GM19328 (cell line): ENCODE results near the gene BOK.
"Not testable (repeated sequence)": the region's sequence is repeated elsewhere in the genome, so short reads cannot be mapped to it uniquely, and the experiment has no call there.

Experiments
- ATAC-seq: cut with Tn5 transposase; IDR thresholded peaks from one replicate; pipeline ENCODE4 v1.9.1; 2021; ENCODE audit warnings: mild to moderate bottlenecking, moderate library complexity; ENCODE audit not compliant: unreplicated experiment

Gene BOK

DNA sequence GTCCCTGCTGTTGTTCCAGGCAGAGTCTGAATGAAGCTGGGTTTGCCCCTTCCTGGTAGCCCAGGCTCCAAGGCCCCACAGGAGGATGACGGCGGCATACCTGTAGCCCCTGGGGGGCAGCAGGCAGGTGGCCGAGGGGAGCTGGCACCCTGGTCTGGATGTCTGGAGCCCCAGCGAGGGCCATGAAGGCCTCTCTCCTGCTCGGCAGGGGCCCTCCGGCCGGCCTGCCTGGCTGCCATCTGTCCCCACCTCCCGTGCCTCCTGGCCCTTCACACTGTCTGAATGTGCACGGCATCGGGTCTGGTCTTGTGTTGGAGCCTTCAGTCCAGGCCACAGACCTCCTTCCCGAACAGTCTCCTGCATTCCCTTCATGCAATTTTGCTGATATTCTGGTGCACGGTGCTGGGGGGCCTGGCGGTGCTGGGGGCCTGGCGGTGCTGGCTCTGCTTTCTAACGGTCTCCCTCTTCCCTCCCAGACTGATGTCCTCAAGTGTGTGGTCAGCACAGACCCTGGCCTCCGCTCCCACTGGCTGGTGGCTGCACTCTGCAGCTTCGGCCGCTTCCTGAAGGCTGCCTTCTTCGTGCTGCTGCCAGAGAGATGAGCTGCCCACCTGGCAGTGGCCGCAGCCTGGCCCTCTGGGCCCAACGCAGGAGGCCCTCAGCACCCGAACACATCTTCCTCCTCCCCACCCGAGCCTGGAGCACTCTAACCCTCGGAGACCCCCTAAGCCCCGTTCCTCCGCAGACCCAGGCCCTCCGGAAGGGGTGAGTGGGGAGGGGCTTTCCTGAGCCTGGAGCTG lies 13.5 kb downstream of the BOK start:
- ATAC-seq: no peak

DNA sequence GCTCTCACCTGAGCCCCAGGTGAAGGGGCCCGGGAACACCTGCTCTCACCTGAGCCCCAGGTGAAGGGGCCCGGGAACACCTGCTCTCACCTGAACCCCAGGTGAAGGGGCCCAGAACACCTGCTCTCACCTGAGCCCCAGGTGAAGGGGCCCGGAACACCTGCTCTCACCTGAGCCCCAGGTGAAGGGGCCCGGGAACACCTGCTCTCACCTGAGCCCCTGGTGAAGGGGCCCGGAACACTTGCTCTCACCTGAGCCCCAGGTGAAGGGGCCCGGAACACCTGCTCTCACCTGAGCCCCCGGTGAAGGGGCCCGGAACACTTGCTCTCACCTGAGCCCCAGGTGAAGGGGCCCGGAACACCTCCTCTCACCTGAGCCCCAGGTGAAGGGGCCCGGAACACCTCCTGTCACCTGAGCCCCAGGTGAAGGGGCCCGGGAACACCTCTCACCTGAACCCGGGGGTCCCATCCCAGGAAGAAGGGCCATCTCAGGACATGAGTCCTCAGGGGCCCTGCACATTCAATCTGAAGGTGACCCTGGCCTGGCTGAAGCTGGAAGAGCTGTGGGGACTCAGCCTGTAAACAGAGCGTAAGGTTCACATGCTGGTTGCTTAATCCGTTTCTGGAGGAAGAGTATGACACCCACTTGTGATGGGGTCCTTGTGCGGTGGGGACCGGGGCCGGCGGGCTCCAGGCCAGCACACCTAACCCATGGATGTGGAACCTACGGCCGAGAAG lies 14.5 kb downstream of the BOK start:
- not testable (repeated sequence) for ATAC-seq

DNA sequence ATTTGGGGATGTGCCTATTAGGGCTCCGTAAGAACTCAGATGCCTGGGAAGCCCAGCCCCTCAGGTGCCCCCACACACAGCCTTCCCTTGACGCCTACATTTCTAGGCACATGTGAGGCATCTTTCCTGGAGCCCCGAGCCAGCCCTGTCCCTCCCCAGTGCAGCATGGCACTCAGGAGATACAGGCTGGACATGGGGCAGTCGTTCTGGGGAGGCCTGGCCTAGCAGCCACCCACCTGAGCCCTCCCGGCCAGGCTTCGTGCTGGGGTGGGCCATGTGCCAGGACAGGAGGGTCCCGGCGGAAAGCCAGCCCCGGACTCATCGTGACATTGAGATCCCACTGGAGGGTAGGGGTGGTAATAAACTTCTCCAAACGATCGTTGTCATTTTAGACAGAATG lies 15.2 kb downstream of the BOK start:
- no peak for ATAC-seq

DNA sequence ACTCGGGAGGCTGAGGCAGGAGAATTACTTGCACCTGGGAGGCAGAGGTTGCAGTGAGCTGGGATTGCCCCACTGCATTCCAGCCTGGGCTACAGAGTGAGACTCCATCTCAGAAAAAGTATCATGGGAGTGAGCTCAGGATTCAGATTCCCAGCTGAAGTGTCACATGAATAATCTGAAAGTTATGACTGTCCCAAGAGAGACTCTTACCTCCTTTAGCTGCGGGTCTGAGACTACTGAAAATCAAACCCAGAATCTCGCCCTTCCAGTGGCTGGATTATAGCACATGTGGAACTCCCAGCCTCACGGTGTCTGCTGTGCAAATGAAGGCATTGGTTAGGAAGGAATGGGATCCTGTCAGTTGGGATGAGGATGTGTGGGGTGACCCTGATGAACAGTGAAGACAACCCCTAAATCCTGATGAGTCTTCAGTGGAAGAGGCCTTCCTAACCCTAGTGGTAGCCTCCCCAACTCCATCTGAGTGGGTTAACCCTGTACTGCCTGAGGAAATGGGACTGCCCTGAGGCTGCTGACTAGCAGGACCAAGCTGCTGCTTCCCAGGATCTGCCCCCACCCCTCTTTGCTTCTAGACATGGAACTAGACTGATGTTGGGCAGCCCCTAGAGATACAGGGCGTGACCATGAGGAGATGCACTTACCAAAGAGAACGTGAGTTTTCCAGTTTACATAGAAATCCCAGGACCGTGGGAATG lies 16.5 kb downstream of the BOK start:
- no peak for ATAC-seq

DNA sequence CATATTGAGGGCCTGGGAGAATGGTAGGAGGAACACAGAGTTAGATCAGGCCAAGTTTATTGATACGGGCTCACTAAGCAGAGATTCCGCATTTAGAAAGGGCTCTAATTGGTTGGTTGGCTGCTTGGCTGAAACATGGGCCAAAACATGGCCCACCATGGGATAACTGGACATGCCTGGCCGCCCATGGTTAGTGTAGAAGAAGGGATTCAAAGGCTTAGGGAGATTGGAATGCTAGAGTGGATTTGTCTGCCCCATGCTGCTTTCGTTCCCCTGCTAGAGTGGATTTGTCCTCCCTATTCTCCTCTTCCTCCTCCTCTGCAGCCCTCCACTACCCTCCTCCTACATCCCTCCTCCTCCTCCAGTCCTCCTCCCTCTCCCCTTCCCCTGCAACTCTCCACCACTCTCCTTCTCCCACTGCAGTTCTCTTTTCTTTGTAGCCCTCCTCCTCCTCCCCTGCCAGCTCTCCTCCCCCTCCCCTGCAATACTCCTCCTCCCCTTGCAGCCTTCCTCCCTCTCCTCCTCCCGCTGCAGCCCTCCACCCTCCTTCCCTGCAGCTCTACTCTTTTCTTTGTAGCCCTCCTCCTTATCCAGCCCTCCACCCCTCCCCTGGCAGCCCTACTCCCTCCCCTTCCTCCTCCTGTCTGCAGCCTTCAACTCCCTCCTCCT lies 17.2 kb downstream of the BOK start:
- ATAC-seq: no peak

DNA sequence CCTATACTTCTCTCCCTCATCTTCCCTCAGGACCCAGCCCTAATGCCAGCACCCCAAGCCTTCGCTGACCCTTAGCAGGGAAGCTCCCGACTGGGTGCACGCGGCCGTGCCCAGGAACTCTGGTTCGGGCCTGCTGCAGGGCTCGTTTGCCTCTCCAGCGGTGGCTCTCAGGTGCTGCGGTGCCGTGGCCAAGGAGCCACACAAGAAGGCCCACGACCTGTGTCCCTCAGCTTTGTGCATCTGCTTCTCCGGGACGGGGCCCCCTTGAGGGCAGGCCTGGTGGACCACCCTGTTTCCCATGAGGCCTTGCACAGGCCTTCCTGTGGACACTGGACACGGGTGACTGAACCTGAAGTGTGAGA lies 17.7 kb downstream of the BOK start:
- no peak for ATAC-seq

DNA sequence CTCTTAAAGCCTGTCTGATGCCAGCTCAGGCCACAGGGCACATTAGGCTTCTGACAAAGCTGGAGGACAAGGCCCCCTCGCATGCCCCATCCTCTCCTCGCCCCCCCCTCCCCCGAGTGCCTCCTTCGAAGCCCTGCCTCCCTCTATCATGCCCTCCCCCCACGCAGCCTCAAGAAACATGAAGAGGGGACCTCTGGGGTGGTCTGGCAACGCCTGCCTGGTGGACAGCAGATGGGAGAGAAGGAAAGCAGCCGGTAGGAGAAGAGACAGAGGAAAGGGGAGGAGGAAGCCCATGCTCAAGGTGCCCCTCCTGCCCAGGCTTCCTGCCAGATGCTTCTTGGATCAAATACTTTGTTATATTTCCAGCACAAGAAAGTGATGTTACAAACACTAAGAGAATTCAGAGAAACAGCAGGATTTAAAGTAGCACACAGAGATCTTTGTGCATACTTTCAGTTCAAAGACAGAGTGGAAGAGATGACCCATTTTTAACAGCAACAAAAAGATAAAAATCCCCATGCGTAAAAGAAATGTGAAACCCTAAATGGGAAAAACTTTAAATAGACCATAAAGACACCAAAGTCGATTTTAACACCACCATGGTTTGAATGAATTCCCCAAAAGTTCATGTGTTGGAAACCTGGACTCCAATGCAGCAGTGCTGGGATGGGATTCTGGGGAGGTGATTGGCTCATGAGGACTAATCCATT lies 19.0 kb downstream of the BOK start:
- no peak for ATAC-seq

DNA sequence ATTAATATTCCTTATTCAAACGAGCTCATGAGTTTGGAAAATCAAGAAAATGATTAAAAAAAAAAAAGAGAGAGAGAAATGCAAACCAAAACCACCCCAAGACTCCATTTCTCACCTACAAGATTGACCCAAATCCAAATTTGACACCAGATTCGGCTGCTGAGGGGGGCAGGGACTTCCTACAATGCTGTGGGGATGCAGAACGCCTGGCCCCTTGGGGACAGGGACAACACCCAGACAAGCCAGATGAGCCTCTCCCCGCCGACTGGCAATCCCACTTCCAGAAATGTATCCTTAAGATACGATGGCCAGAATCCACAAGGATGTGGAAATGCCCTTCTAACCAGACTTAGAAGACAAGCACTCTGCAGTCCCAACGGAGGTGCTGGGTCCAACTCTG lies 20.7 kb downstream of the BOK start:
- ATAC-seq: no peak

DNA sequence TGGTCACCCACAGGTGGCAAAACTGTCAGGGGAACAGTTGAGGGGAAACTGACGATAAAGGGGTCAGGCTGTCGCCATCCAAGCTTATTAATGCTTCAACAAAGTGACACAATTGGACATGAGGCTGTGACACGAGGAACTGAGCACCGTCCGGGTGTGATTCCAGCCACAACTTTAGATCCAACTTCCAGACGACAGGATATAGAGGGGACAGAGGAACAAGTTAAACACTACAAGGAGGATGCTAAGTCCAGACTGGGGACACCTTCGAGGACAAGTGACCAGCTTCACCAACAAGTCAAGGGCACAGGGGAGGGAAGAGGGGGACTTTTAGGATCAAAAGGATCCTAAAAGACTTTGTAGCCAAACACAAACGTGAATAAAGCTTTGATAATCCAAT lies 23.8 kb downstream of the BOK start:
- ATAC-seq: no peak

DNA sequence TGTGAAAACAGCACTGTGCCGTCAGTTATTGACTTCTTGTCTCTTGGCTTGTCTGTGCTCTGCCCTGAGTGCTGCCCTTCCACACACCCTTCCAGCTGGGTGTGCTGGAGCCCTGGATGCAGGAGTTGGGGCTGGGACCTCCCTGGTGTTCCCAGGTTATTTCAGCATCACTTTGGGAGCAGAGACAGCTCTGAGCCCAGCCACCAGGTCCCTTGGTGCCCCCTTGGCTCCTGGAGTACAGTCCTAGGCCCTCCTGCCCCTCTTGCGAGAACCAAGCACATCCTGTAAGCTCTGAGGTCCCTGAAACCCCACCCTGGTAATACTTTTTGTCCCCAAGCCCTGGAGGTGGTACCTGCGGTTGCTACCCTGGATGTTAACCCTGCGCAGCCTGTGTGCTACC lies 24.3 kb downstream of the BOK start:
- ATAC-seq: no peak

DNA sequence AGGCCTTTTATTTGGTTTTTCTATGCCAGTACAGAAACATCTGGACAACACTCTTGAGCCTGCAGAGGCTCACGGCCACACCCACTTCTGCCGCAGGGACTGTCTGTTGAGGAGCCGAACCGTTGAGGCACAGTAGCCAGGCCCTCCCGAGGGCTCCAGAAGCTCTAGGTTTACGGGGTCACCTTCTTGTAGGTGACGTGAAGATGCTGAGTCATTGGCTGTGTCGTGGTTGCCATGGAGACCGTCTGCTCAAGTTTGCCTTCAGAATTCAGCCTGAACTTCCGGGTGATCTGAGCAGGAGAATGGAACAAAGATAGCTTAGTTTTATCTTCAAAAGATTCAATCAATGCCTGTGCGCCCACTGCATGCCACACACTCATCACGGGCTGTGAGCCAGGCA lies 25.9 kb downstream of the BOK start:
- no peak for ATAC-seq

DNA sequence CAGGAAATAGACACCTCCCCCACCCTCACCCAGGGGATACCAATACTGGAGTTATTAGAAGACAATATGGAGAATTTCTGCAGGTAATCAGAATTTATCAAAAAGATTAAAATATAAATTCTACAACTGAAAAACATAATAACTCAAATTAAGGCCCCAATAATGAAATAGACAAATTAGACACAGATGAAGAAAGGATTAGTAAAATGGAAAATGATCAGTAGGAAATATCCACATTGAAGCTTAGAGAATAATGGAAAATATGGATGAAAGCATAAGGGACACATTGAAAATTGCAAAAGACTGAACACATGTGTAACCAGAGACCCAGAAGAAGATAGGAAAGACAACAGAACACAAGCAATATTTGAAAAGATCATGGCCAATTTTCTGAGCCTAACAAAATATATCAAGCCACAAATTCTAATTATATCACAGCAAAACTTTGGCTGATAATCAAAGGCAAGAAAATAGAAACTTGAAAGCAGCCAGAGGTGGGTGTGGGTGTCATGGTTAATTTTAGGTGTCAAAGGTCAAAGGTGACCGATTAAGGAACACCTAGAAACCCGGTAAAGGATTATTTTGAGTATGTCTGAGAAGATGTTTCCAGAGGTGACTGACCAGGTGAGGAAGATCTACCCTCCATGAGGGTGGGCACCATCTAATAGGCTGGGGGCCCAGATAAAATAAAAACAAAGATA lies 28.2 kb downstream of the BOK start:
- ATAC-seq: no peak

DNA sequence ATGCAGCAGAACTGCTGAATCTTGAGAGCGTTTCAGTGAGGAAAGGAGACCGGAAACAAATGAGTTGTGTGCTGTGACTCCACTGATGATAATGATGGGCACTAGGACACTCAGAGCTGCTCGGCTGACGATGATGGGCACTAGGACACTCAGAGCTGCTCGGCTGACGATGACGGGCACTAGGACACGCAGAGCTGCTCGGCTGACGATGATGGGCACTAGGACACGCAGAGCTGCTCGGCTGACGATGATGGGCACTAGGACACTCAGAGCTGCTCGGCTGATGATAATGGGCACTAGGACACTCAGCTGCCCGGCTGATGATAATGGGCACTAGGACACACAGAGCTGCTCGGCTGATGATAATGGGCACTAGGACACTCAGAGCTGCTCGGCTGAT lies 31.3 kb downstream of the BOK start:
- ATAC-seq: not testable (repeated sequence)

DNA sequence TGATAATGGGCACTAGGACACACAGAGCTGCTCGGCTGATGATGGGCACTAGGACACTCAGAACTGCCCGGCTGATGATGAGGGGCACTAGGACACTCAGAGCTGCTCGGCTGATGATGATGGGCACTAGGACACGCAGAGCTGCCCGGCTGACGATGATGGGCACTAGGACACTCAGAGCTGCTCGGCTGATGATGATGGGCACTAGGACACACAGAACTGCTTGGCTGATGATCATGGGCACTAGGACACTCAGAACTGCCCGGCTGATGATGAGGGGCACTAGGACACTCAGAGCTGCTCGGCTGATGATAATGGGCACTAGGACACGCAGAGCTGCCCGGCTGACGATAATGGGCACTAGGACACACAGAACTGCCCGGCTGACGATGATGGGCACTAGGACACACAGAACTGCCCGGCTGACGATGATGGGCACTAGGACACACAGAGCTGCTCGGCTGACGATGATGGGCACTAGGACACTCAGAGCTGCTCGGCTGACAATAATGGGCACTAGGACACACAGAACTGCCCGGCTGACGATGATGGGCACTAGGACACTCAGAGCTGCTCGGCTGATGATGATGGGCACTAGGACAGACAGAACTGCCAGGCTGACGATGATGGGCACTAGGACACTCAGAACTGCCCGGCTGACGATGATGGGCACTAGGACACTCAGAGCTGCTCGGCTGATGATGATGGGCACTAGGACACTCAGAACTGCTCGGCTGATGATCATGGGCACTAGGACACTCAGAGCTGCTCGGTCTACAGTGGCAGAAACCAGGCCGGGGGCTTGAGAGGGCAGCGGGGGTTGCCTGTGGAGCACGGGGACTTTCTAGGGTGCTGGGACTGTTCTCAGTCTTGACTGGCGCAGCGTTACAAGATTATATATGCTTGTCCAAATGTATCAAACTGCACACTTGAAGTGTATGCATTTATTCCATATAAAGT lies 32.2 kb downstream of the BOK start:
- ATAC-seq: not testable (repeated sequence)

DNA sequence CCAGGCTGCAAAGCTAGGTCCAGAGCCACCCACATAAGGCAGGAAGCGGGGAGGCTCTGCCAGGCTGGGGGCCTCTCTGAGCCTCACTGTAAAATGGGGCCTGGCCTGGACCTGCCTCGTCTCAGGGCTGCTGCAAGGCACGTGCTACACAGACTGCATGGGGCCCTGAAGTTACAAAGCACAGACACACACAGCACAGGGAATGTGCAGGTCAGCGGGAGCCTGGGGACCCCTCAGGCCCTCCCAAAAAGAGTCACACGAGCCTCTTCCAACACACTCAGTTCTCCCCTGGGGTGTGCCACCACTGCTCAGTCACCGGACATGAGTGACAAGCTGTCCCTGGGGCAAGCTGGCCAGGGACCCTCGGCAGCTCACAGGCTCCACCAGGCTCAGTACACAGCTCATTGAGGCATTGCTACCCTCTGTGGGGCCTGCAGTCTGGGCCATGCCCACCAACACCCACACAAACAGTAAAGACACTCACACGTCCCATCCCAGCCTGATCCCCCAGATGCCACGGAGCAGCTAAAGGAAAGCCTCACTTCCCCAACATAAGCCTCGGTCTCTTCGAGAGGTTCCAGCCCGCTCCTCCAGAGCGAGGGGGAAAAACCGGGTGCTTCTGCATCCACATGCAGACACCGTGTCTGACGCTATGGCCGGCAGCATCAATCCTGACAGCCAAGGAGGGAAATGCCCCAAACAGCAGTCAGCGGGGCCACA lies 33.7 kb downstream of the BOK start:
- ATAC-seq: no peak

DNA sequence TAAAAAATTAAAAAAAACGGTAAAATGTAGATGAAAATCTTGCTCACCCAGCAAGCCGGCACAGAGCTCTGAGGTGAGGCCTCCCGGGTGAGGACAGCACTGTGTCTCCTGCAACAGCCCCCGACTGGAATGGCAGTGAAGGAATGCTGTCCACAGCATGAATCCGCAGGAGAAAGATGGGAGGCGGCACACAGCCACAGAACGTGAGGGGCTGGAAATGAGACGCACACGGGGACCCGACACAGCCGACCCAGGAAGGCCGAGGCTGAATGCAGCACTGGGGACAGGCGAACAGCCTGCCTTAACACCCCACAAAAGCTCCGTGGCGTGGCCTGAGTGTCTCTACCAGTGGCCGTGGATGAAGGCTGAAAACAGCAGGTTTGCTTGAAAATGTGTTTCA lies 34.7 kb downstream of the BOK start:
- ATAC-seq: no peak

DNA sequence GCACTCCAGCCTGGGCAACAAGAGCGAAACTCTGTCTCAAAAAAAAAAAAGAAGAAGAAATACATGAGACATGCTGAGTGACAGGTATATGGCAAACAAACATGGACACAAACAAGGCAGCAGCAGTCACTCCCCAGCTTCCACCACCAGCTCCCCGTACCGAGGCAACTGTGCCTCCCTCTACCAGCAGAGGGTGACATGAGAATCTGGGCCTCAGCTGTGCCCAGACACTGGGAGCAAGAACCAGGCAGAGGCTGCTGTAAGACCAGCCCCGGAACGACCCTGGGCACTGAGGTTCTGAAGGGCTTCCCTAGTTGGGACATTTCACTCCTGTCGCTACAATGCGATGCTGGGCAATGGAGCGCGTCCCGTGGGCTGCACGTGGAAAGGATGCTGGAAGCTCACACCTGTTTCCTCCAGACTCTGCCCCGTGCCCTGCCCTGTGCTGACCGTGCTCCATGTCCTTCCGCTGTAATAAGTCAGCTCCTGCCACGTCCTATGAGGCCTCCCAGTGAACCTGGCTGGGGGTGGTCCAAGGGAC lies 37.1 kb downstream of the BOK start:
- ATAC-seq: no peak

DNA sequence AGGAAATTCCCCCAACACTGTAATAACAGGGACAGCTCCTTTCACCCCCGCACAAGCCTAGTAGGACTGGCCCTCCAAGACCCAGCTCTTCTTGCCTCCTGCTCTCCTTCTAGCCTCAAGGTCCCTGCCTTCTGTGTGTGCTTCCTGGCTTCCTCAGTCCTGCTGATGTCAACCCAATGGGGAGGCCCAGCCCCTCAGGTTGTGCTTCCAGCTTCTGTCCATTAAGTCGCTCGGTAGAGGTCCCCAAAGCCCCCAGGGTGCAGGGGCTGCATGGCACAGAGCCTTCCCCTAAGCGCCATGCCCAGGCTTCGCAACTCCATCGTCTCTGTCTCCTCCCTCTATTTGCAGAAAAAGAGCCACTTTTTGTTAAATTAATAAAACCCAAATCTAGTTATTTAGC lies 39.0 kb downstream of the BOK start:
- ATAC-seq: no peak
